ENCODE results near the gene USP2.

DNA sequence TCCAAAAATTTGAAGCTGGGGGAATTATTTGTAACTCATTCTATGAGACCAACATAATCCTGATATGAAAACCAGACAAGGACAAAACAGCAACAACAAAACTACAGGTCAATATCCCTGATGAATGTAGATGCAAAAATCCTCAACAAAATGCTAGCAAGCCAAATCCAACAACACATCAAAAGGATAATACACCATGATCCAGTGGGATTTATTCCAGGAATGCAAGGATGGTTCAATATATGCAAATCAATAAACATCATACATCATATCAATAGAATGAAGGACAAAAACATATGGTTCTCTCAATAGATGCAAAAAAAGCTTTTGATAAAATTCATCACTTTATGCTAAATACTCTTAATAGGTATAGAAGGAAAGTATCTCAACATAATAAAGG, 19.4 kb upstream of the USP2 start:
- TF ChIP-seq FOXA1 (IDR thresholded peaks at IDR 0.05) (no peak), TARDBP (IDR thresholded peaks at IDR 0.05) (no peak), FOXM1 (IDR thresholded peaks at IDR 0.05; ENCODE audit: borderline replicate concordance) (no peak), ZNF384 (IDR thresholded peaks at IDR 0.05) (no peak), SP1 (IDR thresholded peaks at IDR 0.05) (no peak), SUZ12 (IDR thresholded peaks at IDR 0.05) (no peak), L3MBTL2 (conservative IDR thresholded peaks at IDR 0.05) (no peak), FOXK2 (IDR thresholded peaks at IDR 0.05) (no peak), NFRKB (IDR thresholded peaks at IDR 0.05) (no peak)
- TF ChIP-seq, protein P1, sequence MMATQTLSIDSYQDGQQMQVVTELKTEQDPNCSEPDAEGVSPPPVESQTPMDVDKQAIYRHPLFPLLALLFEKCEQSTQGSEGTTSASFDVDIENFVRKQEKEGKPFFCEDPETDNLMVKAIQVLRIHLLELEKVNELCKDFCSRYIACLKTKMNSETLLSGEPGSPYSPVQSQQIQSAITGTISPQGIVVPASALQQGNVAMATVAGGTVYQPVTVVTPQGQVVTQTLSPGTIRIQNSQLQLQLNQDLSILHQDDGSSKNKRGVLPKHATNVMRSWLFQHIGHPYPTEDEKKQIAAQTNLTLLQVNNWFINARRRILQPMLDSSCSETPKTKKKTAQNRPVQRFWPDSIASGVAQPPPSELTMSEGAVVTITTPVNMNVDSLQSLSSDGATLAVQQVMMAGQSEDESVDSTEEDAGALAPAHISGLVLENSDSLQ (IDR thresholded peaks at IDR 0.05): no peak
